ENCODE data around the gene CKB.

The CKB gene

DNA sequence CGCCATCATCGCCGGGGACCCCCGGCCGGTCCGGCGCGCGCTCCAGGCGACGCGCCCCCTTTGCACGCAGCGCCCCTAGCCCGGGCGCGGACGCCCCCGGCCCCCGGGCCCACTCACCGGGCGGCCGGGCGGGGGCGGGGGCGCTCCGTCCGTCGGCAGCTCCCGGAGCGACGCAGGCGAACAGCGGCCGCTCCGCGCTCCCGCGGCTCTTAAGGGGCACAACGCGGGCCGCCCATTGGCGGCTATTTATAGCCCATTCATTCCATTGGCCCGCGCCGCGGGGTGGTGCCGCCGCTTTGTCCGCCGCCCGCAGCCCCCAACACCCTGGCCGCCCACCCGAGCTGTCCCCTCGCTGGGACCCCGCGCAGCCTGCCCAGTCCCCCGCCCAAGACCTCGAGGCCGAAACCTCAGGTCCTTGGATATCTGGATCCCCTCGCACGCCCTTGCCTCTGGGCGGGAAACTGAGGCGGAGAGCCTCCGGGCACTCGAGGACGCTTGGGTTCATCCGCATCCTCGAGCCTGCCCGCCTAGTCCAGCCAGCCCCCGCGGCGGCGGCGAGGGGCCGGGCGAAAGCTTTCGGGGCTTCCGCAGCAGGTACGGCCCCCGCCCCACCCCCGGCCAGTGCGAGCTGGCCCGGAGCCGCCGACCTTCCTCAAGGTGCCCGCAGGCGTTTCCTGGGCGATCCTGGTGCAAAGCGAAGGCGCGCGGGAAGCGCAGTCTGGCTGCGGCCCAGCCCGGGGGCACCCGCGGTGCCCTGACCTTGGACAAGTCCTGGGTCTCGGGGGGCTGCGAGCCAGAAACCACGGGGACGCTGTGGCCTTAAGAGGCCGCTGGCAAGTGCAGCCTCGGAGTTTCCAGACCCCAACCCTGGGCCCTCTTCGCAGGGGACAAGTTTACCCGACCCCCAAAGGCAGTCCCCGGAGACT, at the start of gene CKB:
CKB (minus strand) TSS at position 182 of the 926 bp plus-strand sequence. CDS start 337 bp downstream, outside the sequence.
- peak; percentile 41 to 61 for DNase-seq

GRCh38 chr14:103569408-103569807, 46.8 kb upstream of the CKB start:
- DNase-seq = no peak

- DNase-seq = no peak
Observed at GRCh38 chr14:103568952-103569351, 46.3 kb upstream of the CKB start.

DNA sequence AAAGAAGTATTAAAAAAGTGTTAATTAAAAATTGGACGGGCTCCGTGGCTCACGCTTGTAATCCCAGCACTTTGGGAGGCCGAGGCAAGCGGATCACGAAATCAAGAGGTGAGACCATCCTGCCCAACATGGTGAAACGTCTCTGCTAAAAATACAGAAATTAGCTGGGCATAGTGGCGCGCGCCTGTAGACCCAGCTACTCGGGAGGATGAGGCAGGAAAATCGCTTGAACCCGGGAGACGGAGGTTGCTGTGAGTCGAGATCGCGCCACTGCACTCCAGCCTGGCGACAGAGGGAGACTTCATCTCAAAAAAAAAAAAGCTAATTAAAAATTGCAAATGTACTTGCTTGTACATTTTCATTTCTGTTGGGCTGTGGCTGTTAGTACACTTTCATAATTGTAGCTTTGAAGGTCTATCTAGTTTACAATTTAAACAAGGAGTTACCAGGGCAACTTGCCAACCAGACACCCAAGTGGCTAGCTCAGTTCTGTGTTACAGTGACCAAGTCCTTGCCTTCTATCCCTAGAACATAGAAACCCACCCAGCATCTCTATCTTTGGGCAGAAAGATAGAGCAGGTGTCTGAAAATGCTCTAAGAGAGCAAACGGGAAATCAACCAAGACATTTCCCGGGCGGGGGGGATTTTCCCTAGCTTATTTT, 41.3 kb upstream of the CKB start:
- no peak for DNase-seq

DNA sequence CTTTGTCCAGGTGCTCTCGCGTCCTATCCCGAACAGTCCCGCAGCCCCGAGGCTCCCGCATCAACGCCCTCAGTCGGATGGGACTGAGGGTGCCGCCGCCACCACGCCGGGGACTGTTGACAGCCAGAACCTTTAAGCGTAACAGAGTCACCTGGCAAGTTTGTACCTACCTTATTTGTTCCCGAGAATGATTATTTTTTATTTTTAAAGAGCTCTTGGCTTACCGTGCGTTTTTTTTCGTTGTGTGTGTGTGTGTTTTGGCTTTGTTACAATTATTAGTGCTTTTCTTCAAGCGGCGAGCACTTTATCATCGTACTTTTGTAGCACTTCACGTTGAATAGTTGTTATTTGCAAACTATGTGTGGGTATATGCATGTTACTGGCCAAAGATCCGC, 40.6 kb upstream of the CKB start:
- no peak for DNase-seq

- DNase-seq = peak; percentile 62 to 65
Observed at GRCh38 chr14:103562429-103563225, 40.0 kb upstream of the CKB start, which contains the start of the genes BAG5 and COA8. TSS of gene BAG5 (minus strand) at chr14:103562657. CDS start at chr14:103561164, 1,493 bp downstream. TSS of gene COA8 (plus strand) at chr14:103562960. CDS start at chr14:103563002, 42 bp downstream.

GRCh38 chr14:103562179-103562428, 39.5 kb upstream of the CKB start:
- DNase-seq = no peak

GRCh38 chr14:103561381-103562178, 39.0 kb upstream of the CKB start:
- DNase-seq = peak; percentile 25 to 36

DNA sequence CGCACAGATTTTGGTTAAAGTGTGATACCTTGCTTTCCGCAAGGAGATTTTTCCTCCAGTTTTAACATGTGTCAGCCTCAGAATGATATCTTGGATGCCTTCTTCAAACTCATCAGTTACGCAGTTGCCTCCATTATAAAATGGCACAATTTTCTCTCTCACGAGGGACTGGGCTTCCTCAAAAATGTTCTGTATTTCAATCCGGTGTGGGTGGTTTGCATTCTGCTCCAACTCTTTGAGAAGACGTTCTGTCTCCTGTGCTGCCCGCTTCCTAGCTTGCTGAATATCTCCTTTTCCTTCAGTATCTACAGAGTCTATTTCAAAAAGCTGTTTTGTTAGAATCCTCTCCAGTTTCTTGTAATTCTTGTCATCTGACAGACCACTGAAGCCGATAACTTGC, 38.1 kb upstream of the CKB start:
- no peak for DNase-seq

GRCh38 chr14:103559766-103560165, 37.1 kb upstream of the CKB start:
- DNase-seq = no peak

- DNase-seq = no peak
Observed at GRCh38 chr14:103558071-103558882, 35.6 kb upstream of the CKB start.

- no peak for DNase-seq
Observed at GRCh38 chr14:103556946-103557758, 34.5 kb upstream of the CKB start.

GRCh38 chr14:103555559-103556337, 33.1 kb upstream of the CKB start:
- no peak for DNase-seq

GRCh38 chr14:103552846-103553210, 30.2 kb upstream of the CKB start:
- DNase-seq = no peak

DNA sequence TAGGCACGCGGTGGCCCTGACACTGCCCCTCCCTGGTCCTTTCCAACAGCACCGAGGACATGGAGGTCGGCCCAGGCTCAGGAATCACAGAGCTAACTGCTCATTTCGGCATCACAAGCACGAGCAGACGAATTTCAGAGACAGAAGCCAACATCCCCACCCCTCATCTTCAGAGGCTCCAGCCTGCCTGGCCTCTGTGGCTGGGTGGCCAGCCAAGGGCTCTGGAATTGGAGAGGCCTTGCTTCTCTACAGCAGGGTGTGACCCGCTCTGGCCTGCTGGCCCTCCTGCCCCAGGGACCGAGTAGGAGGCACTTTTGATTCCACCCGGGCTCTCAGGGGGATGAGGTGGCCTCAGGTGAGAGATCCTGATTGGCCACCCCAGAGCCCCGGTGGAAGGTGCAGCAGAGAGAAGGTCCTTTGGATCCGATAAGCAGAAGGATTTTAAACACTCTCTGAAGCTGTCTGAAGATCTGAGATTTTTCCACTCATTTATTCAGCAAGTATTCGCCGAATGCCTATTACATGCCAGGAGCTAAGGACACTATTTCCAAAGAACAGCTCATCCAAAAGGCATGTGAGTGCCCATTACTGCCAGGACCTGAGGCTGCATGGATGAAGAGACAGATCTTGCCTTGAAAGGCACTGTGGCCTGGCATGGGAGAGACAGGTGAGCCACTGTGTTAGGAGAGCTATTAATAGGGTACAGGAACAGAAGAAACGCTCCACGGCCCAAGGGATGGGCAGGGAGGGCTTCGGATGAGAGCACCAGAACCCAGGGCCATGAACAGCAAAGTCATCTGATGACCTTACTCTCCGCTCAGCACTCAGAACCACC, 29.6 kb upstream of the CKB start:
- no peak for DNase-seq

GRCh38 chr14:103551338-103551762, 28.7 kb upstream of the CKB start:
- no peak for DNase-seq

GRCh38 chr14:103550451-103551337, 28.1 kb upstream of the CKB start:
- DNase-seq = no peak

Data from Kasumi-1 (cell line).